Measurements from ENCODE around the gene EYA4.

EYA4 gene

GRCh38 chr6:133341607-133342158, 100.5 kb downstream of the EYA4 start:
- no peak overlapping the region for H3K4me2 ChIP-seq (ENCODE audit: low read depth, low read length, poor library complexity, severe bottlenecking)
- no peaks in the 10 kb centered on the region for H4K20me1 ChIP-seq (ENCODE audit: low read depth, low read length)
- no peaks in the 10 kb centered on the region for H3K27me3 ChIP-seq (ENCODE audit: low read length)
- no peaks in the 10 kb centered on the region for H3F3A ChIP-seq (ENCODE audit: insufficient read depth)
- H3K79me2 ChIP-seq (ENCODE audit: insufficient read depth, low read length): no peaks in the 10 kb centered on the region
- no peak overlapping the region for H3K4me3 ChIP-seq (ENCODE audit: insufficient read depth, low read length, poor library complexity, severe bottlenecking)
- no peak overlapping the region for H3K27ac ChIP-seq (ENCODE audit: low read depth, low read length)
- no peaks in the 10 kb centered on the region for H3K9me2 ChIP-seq (replicated peaks; ENCODE audit: insufficient read depth, low read length)
- no peak overlapping the region for H3K9ac ChIP-seq (ENCODE audit: low read length)
- no peaks in the 10 kb centered on the region for H3K36me3 ChIP-seq (ENCODE audit: low read length)
- no peaks in the 10 kb centered on the region for H3K9me3 ChIP-seq (ENCODE audit: insufficient read depth, low read length)
- H2AFZ ChIP-seq (ENCODE audit: low read depth, low read length, severe bottlenecking): no peak overlapping the region
- no peak for TF ChIP-seq CTCF (IDR thresholded peaks at IDR 0.05; ENCODE audit: insufficient read depth, low read length, poor library complexity, severe bottlenecking)
- no peak for TF ChIP-seq EZH2phosphoT487 (conservative IDR thresholded peaks at IDR 0.05; ENCODE audit: low read length)

- Histone ChIP-seq H4K20me1 (ENCODE audit: low read depth, low read length) (no peaks in the 10 kb centered on the region), H3K27me3 (ENCODE audit: low read length) (no peaks in the 10 kb centered on the region), H2AFZ (ENCODE audit: low read depth, low read length, severe bottlenecking) (no peak overlapping the region), H3K9me3 (ENCODE audit: insufficient read depth, low read length) (no peaks in the 10 kb centered on the region), H3K79me2 (ENCODE audit: insufficient read depth, low read length) (no peaks in the 10 kb centered on the region), H3F3A (ENCODE audit: insufficient read depth) (no peaks in the 10 kb centered on the region), H3K4me2 (ENCODE audit: low read depth, low read length, poor library complexity, severe bottlenecking) (no peak overlapping the region), H3K27ac (ENCODE audit: low read depth, low read length) (no peak overlapping the region), H3K9me2 (replicated peaks; ENCODE audit: insufficient read depth, low read length) (no peaks in the 10 kb centered on the region), H3K9ac (ENCODE audit: low read length) (no peak overlapping the region), H3K4me3 (ENCODE audit: insufficient read depth, low read length, poor library complexity, severe bottlenecking) (no peak overlapping the region), H3K36me3 (ENCODE audit: low read length) (no peaks in the 10 kb centered on the region)
- TF ChIP-seq CTCF (IDR thresholded peaks at IDR 0.05; ENCODE audit: insufficient read depth, low read length, poor library complexity, severe bottlenecking) (no peak), EZH2phosphoT487 (conservative IDR thresholded peaks at IDR 0.05; ENCODE audit: low read length) (no peak)
Measured at GRCh38 chr6:133343220-133343619, 102.1 kb downstream of the EYA4 start.

GRCh38 chr6:133348846-133349245, 107.7 kb downstream of the EYA4 start:
- no peak overlapping the region for H3K4me3 ChIP-seq (ENCODE audit: insufficient read depth, low read length, poor library complexity, severe bottlenecking)
- H3K27me3 ChIP-seq (ENCODE audit: low read length): no peaks in the 10 kb centered on the region
- no peaks in the 10 kb centered on the region for H3K9me3 ChIP-seq (ENCODE audit: insufficient read depth, low read length)
- no peak overlapping the region for H3K4me2 ChIP-seq (ENCODE audit: low read depth, low read length, poor library complexity, severe bottlenecking)
- no peaks in the 10 kb centered on the region for H3K9me2 ChIP-seq (replicated peaks; ENCODE audit: insufficient read depth, low read length)
- H3K9ac ChIP-seq (ENCODE audit: low read length): no peak overlapping the region
- H3K79me2 ChIP-seq (ENCODE audit: insufficient read depth, low read length): no peaks in the 10 kb centered on the region
- no peak overlapping the region for H3K27ac ChIP-seq (ENCODE audit: low read depth, low read length)
- TF ChIP-seq EZH2phosphoT487 (conservative IDR thresholded peaks at IDR 0.05; ENCODE audit: low read length): no peak
- TF ChIP-seq CTCF (IDR thresholded peaks at IDR 0.05; ENCODE audit: insufficient read depth, low read length, poor library complexity, severe bottlenecking): no peak
- H3F3A ChIP-seq (ENCODE audit: insufficient read depth): no peaks in the 10 kb centered on the region
- H3K36me3 ChIP-seq (ENCODE audit: low read length): no peaks in the 10 kb centered on the region
- no peak overlapping the region for H2AFZ ChIP-seq (ENCODE audit: low read depth, low read length, severe bottlenecking)
- no peaks in the 10 kb centered on the region for H4K20me1 ChIP-seq (ENCODE audit: low read depth, low read length)

All from SU-DHL-6 (cell line).